NCI-H2107 (cell line): ENCODE measurements around the gene EPS15.
"Not testable (repeated sequence)": the region's sequence is repeated elsewhere in the genome, so short reads cannot be mapped to it uniquely, and the experiment has no call there.

Source experiments
- DNase-seq: peaks from one replicate; lab custom pipeline; 2025; lab: John Stamatoyannopoulos, UW

The EPS15 gene

DNA sequence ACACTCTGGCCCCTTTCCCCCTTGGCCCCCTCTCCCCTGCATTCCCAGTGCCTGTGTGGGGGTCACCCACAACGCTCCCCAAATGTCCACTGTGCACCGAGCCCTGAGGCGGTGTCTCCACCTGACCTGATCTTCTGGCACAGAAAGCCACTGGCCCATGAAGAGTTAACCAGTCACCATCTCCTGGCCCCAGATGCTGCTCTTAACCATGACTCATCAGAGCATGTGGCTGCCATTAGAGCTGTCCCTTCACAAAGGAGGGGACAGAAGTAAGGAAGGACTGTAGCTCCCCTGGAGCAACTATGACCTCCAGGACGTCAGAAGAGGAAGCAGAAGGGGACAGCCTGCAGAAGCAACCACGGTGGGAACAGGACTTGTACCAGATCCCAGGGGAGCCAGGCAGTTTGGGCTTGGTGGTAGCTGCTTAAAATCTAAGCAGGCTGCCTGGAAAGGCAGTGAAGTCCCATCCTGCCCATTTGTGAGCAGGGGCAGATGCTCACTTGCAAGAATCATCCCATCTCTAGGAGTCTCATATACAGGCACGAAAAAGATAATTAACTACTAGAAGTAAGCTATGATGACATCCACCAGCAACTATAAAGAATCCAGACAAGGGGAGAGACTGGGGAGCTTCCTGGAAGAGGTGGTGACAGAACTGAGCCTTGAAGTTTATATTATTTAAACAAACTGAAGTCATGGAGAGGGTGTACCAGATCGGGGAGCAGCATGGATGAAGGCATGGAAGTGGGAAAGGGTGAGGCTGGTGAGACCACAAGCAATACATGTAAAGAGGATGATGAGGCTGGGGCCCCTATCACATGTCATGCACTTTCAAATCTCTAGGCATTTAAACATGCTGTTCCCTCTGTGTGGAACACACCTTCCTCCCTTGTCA, 187.6 kb downstream of the EPS15 start:
- DNase-seq: no peak

DNA sequence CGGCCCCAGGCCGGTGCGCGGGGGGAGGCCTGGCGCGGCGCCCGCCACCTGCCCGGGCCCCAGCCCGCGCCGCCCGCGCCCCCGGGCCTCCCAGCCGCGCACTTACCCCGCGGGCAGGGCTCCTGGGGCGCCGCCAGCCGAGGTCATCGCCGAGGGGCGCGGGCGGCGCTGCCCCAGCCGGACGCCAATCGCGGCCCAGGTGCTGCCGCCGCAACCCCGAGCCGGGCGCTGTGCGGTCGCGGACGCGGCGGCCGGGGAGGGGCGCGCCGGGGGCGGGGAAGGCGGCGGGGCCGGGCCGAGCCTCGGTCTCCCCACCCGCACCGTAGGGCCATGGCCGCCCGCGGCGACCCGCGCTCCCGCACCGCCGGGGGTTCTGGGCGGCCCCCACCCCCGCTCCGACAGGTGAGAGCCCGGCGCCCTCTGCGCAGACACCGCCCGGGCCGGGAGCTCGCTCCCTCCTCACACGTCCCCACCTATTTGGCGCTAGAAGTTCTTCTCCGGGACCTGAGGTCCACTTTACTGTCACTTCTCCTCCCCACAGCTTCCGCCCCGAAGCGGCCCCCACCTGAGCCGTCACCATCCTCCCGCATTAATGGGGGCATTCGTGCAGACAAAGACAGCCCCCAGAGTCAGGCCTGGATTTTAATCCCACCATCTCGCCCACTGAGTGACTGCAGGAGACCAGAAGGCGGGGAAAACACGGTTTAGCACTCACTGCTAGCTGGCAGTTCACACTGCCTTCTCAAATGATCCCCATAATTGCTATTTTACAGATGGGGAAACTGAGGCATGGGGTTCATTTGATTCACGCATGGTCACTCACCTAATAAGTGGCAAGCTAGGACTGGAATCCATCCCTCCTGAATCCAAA, 188.5 kb downstream of the EPS15 start, which contains the start of gene TTC39A:
TTC39A (minus strand) TSS at position 232 of the 871 bp plus-strand sequence; CDS start at position 147, 85 bp downstream.
- no peak for DNase-seq

GRCh38 chr1:51329443-51330325, 189.4 kb downstream of the EPS15 start:
- DNase-seq: peak; percentile 28

DNA sequence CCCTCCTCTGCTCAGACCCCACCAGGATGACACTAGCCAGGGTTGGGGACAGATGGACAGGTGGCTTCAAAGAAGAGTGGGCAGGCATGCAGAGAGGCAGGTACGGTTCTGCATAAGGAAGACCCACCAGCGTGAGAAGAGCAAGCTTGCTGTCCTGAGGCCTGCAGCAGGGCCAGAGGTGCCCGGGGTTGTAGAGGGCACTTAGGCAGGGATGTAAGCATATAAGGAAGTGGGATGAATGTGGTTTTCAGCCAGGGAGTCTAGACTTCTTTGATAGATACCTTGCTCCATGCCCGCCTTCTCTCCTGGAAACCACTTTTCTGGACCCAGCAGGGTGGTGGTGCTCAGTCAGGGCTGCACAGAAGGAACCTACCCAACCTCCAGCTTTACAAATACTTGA, 190.1 kb downstream of the EPS15 start:
- DNase-seq: no peak

- DNase-seq: no peak
These were observed 190.8 kb downstream of the EPS15 start for GRCh38 chr1:51328279-51328678.

DNA sequence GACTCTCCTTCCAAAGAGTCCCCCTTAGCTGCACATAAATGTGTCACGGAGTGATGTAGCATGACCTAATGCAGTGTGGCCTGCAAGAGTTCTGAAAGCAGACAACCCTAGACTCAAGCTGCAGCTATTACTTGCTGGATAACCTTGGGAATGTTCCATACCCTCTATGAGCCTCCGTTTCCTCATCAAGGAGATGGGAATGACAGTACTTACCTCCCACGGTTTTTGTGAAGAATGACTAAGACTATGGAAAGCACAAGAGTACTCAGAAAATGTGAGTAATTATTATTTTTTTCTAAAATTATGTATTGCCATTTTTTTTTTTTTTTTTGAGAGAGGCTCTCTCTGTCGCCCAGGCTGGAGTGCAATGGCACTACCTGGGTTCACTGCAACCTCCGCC, 191.7 kb downstream of the EPS15 start:
- no peak for DNase-seq

- DNase-seq: no peak
These were observed 192.2 kb downstream of the EPS15 start for GRCh38 chr1:51326839-51327238.

- no peak for DNase-seq
These were observed 192.9 kb downstream of the EPS15 start for GRCh38 chr1:51325878-51326755.

DNA sequence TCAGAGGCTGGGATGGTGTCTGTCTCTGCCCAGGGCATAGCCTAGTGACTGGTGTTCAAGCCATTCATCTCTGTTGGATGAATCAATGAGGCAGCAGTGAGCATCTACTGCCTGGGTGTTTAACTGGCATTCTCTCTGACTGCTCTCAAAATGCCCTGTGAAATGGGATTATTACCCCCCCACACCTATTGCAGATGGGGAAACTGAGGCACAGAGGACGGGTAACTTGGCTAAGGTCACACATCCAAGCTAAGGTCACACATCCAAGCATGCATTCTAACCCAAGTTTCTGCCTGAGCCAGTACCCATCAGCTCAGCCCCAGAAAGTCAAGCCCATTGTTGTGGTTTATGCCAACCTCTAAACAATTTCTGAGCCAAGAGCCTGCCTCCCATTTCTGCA, 193.7 kb downstream of the EPS15 start:
- DNase-seq: no peak

DNA sequence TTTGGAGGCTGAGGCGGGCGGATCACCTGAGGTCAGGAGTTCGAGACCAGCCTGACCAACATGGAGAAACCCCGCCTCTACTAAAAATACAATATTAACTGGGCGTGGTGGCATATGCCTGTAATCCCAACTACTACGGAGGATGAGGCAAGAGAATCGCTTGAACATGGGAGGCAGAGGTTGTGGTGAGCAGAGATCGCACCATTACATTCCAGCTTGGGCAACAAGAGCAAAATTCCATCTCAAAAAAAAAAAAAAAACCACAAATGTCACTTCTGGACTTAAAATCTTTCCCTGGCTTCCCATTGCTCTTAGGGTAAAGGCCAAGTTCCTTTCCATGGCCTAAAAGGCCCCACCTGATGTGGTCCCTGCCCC, 194.1 kb downstream of the EPS15 start:
- DNase-seq: not testable (repeated sequence)

DNA sequence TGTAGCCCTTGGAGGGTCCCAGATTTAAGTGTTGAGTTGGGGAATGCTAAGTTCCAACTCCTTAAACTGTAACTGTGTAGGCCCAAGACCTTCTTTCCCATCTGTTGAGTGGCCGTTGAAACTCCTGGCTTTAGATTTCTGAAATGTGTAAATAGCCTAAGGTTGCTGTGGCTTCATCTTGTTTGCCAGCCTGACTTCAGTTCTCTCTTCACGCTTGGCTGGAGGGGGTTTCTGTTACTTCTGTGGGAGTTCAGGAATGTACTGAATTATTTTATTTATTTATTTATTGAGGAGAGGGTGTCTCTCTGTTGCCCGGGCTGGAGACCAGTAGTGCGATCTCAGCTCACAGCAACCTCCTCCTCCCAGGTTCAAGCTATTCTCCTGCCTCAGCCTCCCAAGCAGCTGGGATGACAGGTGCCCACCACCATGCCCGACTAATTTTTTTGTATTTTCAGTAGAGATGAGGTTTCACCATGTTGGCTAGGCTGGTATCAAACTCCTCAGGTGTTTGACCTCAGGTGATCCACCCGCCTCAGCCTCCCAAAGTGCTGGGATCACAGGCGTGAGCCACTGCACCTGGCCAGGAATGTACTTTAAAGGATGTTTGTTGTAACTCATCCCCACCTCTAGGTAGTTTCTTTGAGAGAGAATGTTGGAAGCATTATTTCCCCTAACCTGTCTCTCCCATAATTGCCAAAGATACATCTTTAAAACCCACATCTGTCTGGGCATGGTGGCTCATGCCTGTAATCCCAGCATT, 194.6 kb downstream of the EPS15 start:
- DNase-seq: no peak

GRCh38 chr1:51323778-51324177, 195.3 kb downstream of the EPS15 start:
- no peak for DNase-seq

DNA sequence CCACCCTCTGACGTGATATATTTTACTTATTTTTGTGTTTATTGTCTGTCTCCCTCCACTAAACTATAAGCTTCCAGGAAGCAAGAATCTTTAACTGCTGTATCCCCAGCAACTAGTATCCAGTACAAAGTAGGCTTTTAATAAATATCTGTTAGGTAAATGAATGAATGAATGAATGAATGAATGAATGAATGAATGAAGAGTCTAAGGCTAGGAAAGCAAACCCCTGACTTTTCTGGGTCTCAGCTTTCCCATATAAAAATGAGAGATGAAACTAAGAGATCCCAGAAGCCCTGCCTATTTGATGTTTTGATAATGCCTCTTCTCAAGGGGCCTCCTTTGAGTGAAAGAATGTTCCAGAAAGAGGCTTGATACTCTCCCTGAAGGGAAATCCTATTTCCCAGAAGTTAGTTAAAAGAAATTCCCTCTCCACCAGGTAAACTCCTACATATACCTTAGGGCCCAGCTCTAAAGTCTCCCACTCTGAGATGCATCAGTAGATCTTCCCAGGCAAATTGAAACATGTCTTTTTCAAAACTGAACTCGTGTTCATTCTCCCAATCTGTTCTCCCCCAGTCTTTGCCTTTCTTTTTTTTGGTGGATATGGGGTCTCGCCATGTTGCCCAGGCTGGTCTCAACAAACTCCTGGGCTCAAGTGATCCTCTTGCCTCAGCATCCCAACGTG, 196.5 kb downstream of the EPS15 start:
- DNase-seq: no peak

- DNase-seq: no peak
These were observed 197.2 kb downstream of the EPS15 start for GRCh38 chr1:51321924-51322280.

GRCh38 chr1:51320967-51321923, 197.8 kb downstream of the EPS15 start:
- DNase-seq: no peak

DNA sequence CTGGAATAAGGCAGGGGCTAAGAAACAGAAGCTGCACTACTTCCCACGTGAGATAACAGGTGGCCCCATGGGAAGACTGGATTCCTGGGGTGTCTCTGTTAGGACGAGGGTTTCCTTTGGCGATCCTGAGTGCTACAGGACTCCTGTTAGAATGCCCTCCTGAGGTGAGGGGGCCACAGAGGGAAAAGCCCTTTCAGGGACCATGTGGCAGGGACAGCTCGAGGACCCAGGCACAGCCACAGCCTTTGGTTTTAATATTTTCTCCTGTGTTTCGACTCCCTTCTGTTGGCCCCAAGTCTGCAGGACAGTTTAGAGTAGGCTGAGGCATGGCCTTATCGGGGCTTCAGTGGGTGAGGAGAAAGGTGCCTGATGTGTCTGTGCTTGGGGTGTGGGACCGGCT, 201.3 kb downstream of the EPS15 start:
- DNase-seq: no peak

DNA sequence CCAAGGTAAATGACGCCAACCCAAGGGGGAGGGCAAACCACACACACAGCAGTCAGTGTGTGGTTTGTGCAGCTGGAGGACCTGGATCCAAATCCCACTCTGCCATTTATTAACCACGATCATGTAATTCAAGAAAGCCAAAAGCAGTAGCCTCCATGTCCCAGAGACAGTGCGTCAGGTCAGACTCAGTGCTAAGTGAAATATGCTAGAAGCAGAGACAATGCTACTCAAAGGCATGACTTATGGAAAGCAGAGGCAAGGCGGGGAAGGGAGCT, 202.3 kb downstream of the EPS15 start:
- DNase-seq: no peak

- DNase-seq: no peak
These were observed 202.8 kb downstream of the EPS15 start for GRCh38 chr1:51316113-51316845.
